HepG2 (cell line): Measurements from ENCODE around the gene CLPTM1L. TPM values are rescaled to one million over a fixed set of nuclear protein-coding genes. Genes with fewer than 3 reads are reported as not detected.
A peak's percentile ranks its signal among the peaks of the same experiment; 100 is the strongest.

ENCODE experiments used
- CSRNP1 ChIP-seq: sonication (generic); formaldehyde crosslinking; IDR thresholded peaks from 2 replicates; pipeline ENCODE4 v1.8.1; 2023; ENCODE audit warnings: mild to moderate bottlenecking, missing genetic modification reagents
- E2F5 ChIP-seq: sonication (generic); formaldehyde crosslinking; conservative IDR thresholded peaks from 2 replicates; pipeline ENCODE4 v1.4.0; 2020; ENCODE audit warnings: missing genetic modification reagents
- HNRNPK ChIP-seq: fragments of 200-400 bp; formaldehyde crosslinking; IDR thresholded peaks from 2 replicates; pipeline ENCODE4 v1.6.1; 2018; ENCODE audit warnings: low read length, low read depth, moderate library complexity, mild to moderate bottlenecking; ENCODE audit not compliant: poor library complexity, severe bottlenecking
- JUNB ChIP-seq: sonication (generic); formaldehyde crosslinking; IDR thresholded peaks from 2 replicates; pipeline ENCODE4 v1.8.0; 2022; ENCODE audit warnings: missing genetic modification reagents, mild to moderate bottlenecking, borderline replicate concordance
- KDM3A ChIP-seq: IDR thresholded peaks from 2 replicates; pipeline ENCODE4 v1.6.1; 2018; ENCODE audit warnings: low read depth, missing compliant biosample characterization
- KLF15 ChIP-seq: sonication (generic); formaldehyde crosslinking; IDR thresholded peaks from 2 replicates; pipeline ENCODE4 v1.8.1; 2023; ENCODE audit warnings: borderline replicate concordance, mild to moderate bottlenecking, inconsistent platforms, missing genetic modification reagents, mixed read lengths
- MAX ChIP-seq: IDR thresholded peaks from 2 replicates; pipeline ENCODE4 v1.6.1; 2012; ENCODE audit warnings: inconsistent platforms
- RNF2 ChIP-seq: fragments of 450-650 bp; conservative IDR thresholded peaks from 2 replicates; pipeline ENCODE4 v1.6.1; 2016; ENCODE audit warnings: low read depth
- SMYD3 ChIP-seq: sonication (generic); formaldehyde crosslinking; IDR thresholded peaks from 2 replicates; pipeline ENCODE4 v1.8.1; 2023; ENCODE audit warnings: mild to moderate bottlenecking, missing genetic modification reagents
- TARDBP ChIP-seq: sonication (generic); formaldehyde crosslinking; IDR thresholded peaks from 2 replicates; pipeline ENCODE4 v1.8.0; 2022; ENCODE audit warnings: mild to moderate bottlenecking, missing genetic modification reagents
- TFDP1 ChIP-seq: IDR thresholded peaks from 2 replicates; pipeline ENCODE4 v1.6.1; 2016; ENCODE audit warnings: missing compliant biosample characterization, missing genetic modification reagents, borderline replicate concordance
- ZBTB10 ChIP-seq: sonication (generic); formaldehyde crosslinking; IDR thresholded peaks from 2 replicates; pipeline ENCODE4 v1.4.0; 2020; ENCODE audit warnings: missing genetic modification reagents, borderline replicate concordance
- ZBTB2 ChIP-seq: sonication (generic); formaldehyde crosslinking; IDR thresholded peaks from 2 replicates; pipeline ENCODE4 v1.8.0; 2022; ENCODE audit warnings: low read depth, missing genetic modification reagents
- ZFY ChIP-seq: sonication (generic); formaldehyde crosslinking; IDR thresholded peaks from 2 replicates; pipeline ENCODE4 v1.4.0; 2020; ENCODE audit warnings: missing genetic modification reagents
- ZNF510 ChIP-seq: sonication (generic); formaldehyde crosslinking; IDR thresholded peaks from 2 replicates; pipeline ENCODE4 v1.4.0; 2020; ENCODE audit warnings: low read depth, mild to moderate bottlenecking, missing genetic modification reagents
- ZNF691 ChIP-seq: sonication (generic); formaldehyde crosslinking; IDR thresholded peaks from 2 replicates; pipeline ENCODE4 v1.4.0; 2020; ENCODE audit warnings: missing genetic modification reagents, low read depth, mild to moderate bottlenecking, borderline replicate concordance
- ZNF704 ChIP-seq: sonication (generic); formaldehyde crosslinking; IDR thresholded peaks from 2 replicates; pipeline ENCODE4 v1.8.1; 2023; ENCODE audit warnings: mild to moderate bottlenecking, inconsistent platforms, moderate library complexity, missing genetic modification reagents, borderline replicate concordance
- polyA plus RNA-seq, 8 experiments: library from polyadenylated mRNA; depleted of rRNA in 3 of 8; stranded (reverse) in 7 of 8; unstranded in 1 of 8; fragments of >200 nt; fragmentation: Illumina TruSeq in 4 of 8; extraction: Trizol in 4 of 8; gene quantifications; 2 replicates each; pipeline versions ENCODE4 v1.2.1 to v1.2.3, GENCODE V29; 2011 to 2016; ENCODE audit warnings: low read depth in 4 of 8, missing spikeins in 1 of 8, mixed read lengths in 1 of 8; ENCODE audit not compliant: insufficient read depth in 1 of 8
- total RNA-seq, 5 experiments: library from RNA; depleted of rRNA; stranded (reverse); fragments of >200 nt; fragmentation: Illumina TruSeq; extraction: Trizol; gene quantifications; 2 replicates each; pipeline ENCODE4 v1.2.3, GENCODE V29; 2016; ENCODE audit warnings: low read depth in 1 of 5

The CLPTM1L gene
- total and polyA plus RNA-seq, 2 of the 13 experiments (the other 11 are each of a cell fraction or from before 2014, with no cell fraction given) = 80.3 to 124 TPM

GRCh38 chr5:1294835-1295649, 49.9 kb downstream of the CLPTM1L start, which contains the start of gene TERT (continued):
- TF ChIP-seq CSRNP1 (CRISPR knock-in tag) (0 out of 2 replicates have a peak, but pooled peaks have one; percentile 38), KDM3A (CRISPR knock-in tag) (no peak), HNRNPK (peak; percentile 24), TARDBP (CRISPR knock-in tag) (no peak), RNF2 (0 out of 2 replicates have a peak, but pooled peaks have one; percentile 28), ZNF691 (CRISPR knock-in tag) (no peak), ZBTB10 (no peak), ZNF704 (CRISPR knock-in tag) (no peak), SMYD3 (CRISPR knock-in tag) (no peak), KLF15 (CRISPR knock-in tag) (no peak), E2F5 (peak; percentile 45; the same call in 1 of the 2 replicates), ZNF510 (CRISPR knock-in tag) (no peak), MAX (peak; percentile 97), ZBTB2 (CRISPR knock-in tag) (peak; percentile 32; the same call in 1 of the 2 replicates), TFDP1 (peak; percentile 76; the same call in 1 of the 2 replicates), ZFY (CRISPR knock-in tag) (peak; percentile 55), JUNB (CRISPR knock-in tag) (no peak)
